Activated naive CD4-positive, alpha-beta T cell (primary cell): ENCODE results near the gene TBP.
A peak's percentile ranks its signal among the peaks of the same experiment; 100 is the strongest.
"Not testable (repeated sequence)": the region's sequence is repeated elsewhere in the genome, so short reads cannot be mapped to it uniquely, and the experiment has no call there.

Source experiments
- DNase-seq, 4 experiments: peaks; one replicate each; lab custom pipeline; 2025; lab: John Stamatoyannopoulos, UW

Gene TBP

GRCh38 chr6:170554013-170554795, at the start of gene TBP:
Gene TBP, plus strand, starts transcription at chr6:170554369. Its CDS starts 2,661 bp downstream, at chr6:170557030.
- DNase-seq: peak; percentile 88 to 94 (median 92)

- DNase-seq: no peak
Observed at GRCh38 chr6:170504479-170504878, 49.7 kb upstream of the TBP start.

GRCh38 chr6:170505306-170505705, 48.9 kb upstream of the TBP start:
- DNase-seq: no peak

- DNase-seq: no peak
Observed at GRCh38 chr6:170506446-170506845, 47.7 kb upstream of the TBP start.

GRCh38 chr6:170507728-170508127, 46.4 kb upstream of the TBP start:
- not testable (repeated sequence) for DNase-seq

GRCh38 chr6:170508275-170508674, 45.9 kb upstream of the TBP start:
- not testable (repeated sequence) for DNase-seq

GRCh38 chr6:170508892-170509722, 45.1 kb upstream of the TBP start:
- DNase-seq: not testable (repeated sequence)

- no peak for DNase-seq
Observed at GRCh38 chr6:170509723-170510018, 44.5 kb upstream of the TBP start.

- DNase-seq: no peak
Observed at GRCh38 chr6:170510631-170511030, 43.5 kb upstream of the TBP start.

- no peak for DNase-seq
Observed at GRCh38 chr6:170512249-170512648, 41.9 kb upstream of the TBP start.

GRCh38 chr6:170514908-170515307, 39.3 kb upstream of the TBP start:
- DNase-seq: no peak

- DNase-seq: peak in 1 of 4 experiments; percentile 10
Observed at GRCh38 chr6:170516783-170517616, 37.2 kb upstream of the TBP start.

GRCh38 chr6:170522565-170523183, 31.5 kb upstream of the TBP start:
- no peak for DNase-seq

- DNase-seq: no peak
Observed at GRCh38 chr6:170523256-170524171, 30.7 kb upstream of the TBP start.

GRCh38 chr6:170524172-170524502, 30.0 kb upstream of the TBP start:
- no peak for DNase-seq

- no peak for DNase-seq
Observed at GRCh38 chr6:170525795-170526194, 28.4 kb upstream of the TBP start.

GRCh38 chr6:170527995-170528394, 26.2 kb upstream of the TBP start:
- not testable (repeated sequence) for DNase-seq

- DNase-seq: peak; percentile 9 to 51 (median 38)
Observed at GRCh38 chr6:170529839-170530469, 24.2 kb upstream of the TBP start.

- DNase-seq: no peak
Observed at GRCh38 chr6:170532867-170533488, 21.2 kb upstream of the TBP start.

GRCh38 chr6:170533792-170534191, 20.4 kb upstream of the TBP start:
- no peak for DNase-seq
